ENCODE data around the gene ZNF680.
"Not testable (repeated sequence)": the region's sequence is repeated elsewhere in the genome, so short reads cannot be mapped to it uniquely, and the experiment has no call there.

The ZNF680 gene

GRCh38 chr7:64562626-64563278, at the start of gene ZNF680:
TSS of gene ZNF680 (minus strand) at chr7:64563071. CDS start at chr7:64562954, 117 bp downstream.
- peak; percentile 86 to 91 for DNase-seq

- no peak for DNase-seq
Observed at GRCh38 chr7:64612452-64612851, 49.6 kb upstream of the ZNF680 start.

GRCh38 chr7:64611717-64612116, 48.8 kb upstream of the ZNF680 start:
- no peak for DNase-seq

- no peak for DNase-seq
Observed at GRCh38 chr7:64610997-64611396, 48.1 kb upstream of the ZNF680 start.

- no peak for DNase-seq
Observed at GRCh38 chr7:64608116-64608910, 45.4 kb upstream of the ZNF680 start.

GRCh38 chr7:64606385-64606784, 43.5 kb upstream of the ZNF680 start:
- no peak for DNase-seq

GRCh38 chr7:64603271-64603670, 40.4 kb upstream of the ZNF680 start:
- DNase-seq, result no peak

- DNase-seq, result no peak
Observed at GRCh38 chr7:64602518-64602917, 39.6 kb upstream of the ZNF680 start.

GRCh38 chr7:64602086-64602485, 39.2 kb upstream of the ZNF680 start:
- no peak for DNase-seq

GRCh38 chr7:64599359-64599758, 36.5 kb upstream of the ZNF680 start:
- no peak for DNase-seq

GRCh38 chr7:64590971-64591370, 28.1 kb upstream of the ZNF680 start:
- no peak for DNase-seq

- DNase-seq, result no peak
Observed at GRCh38 chr7:64581926-64582894, 19.3 kb upstream of the ZNF680 start.

- no peak for DNase-seq
Observed at GRCh38 chr7:64581391-64581790, 18.5 kb upstream of the ZNF680 start.

- DNase-seq, result no peak
Observed at GRCh38 chr7:64574540-64575099, 11.7 kb upstream of the ZNF680 start.

- not testable (repeated sequence) for DNase-seq
Observed at GRCh38 chr7:64570284-64570605, 7.4 kb upstream of the ZNF680 start.

- not testable (repeated sequence) for DNase-seq
Observed at GRCh38 chr7:64569372-64570283, 6.8 kb upstream of the ZNF680 start.

- DNase-seq, result no peak
Observed at GRCh38 chr7:64562256-64562625, 630 bp downstream of the ZNF680 start.

GRCh38 chr7:64559206-64559605, 3.7 kb downstream of the ZNF680 start:
- DNase-seq, result no peak

- no peak for DNase-seq
Observed at GRCh38 chr7:64558781-64559180, 4.1 kb downstream of the ZNF680 start.

- no peak for DNase-seq
Observed at GRCh38 chr7:64558323-64558705, 4.6 kb downstream of the ZNF680 start.

GRCh38 chr7:64557601-64558322, 5.1 kb downstream of the ZNF680 start:
- DNase-seq, result no peak
